Activated CD8-positive, alpha-beta T cell treated with anti-CD3 and anti-CD28 coated beads for 36 hours (primary cell): ENCODE data around the gene GIMAP8. TPM values are rescaled to one million over a fixed set of nuclear protein-coding genes. Genes with fewer than 3 reads are reported as not detected.

Experiments
- ATAC-seq: fragments of 200-7000 bp; cut with Tn5 transposase; one replicate; pipeline ENCODE4 v1.10.0; 2021; ENCODE audit warnings: mild to moderate bottlenecking, moderate library complexity
- CTCF ChIA-PET: fragments of 350-600 bp; sonication (Branson Sonifier 250); formaldehyde crosslinking; loops from one replicate; lab custom pipeline; 2021; ENCODE audit warnings: antibody characterized with exemption; lab: Charles Lee
- POLR2A ChIA-PET: fragments of 350-600 bp; sonication (Branson Sonifier 250); formaldehyde crosslinking; loops from one replicate; lab custom pipeline; 2021; ENCODE audit warnings: antibody characterized with exemption; lab: Charles Lee
- DNase-seq: peaks from one replicate; pipeline ENCODE4 v3.0.0-alpha.2; 2020
- H3K27ac Mint-ChIP-seq: one replicate; pipeline ENCODE4 v1.8.0; 2021; ENCODE audit warnings: mild to moderate bottlenecking, mixed read lengths
- H3K27me3 Mint-ChIP-seq: one replicate; pipeline ENCODE4 v1.8.0; 2021; ENCODE audit warnings: mixed read lengths
- H3K36me3 Mint-ChIP-seq: one replicate; pipeline ENCODE4 v1.8.0; 2021; ENCODE audit warnings: low read depth, mixed read lengths
- H3K4me1 Mint-ChIP-seq: one replicate; pipeline ENCODE4 v1.8.0; 2021; ENCODE audit warnings: low read depth, mixed read lengths
- H3K4me3 Mint-ChIP-seq: one replicate; pipeline ENCODE4 v1.8.0; 2021; ENCODE audit warnings: mild to moderate bottlenecking, moderate library complexity, mixed read lengths
- H3K9me3 Mint-ChIP-seq: one replicate; pipeline ENCODE4 v1.8.0; 2021; ENCODE audit warnings: mixed read lengths
- CTCF ChIP-seq: fragments of 200-600 bp; IDR thresholded peaks from one replicate; pipeline ENCODE4 v1.8.0; 2022; ENCODE audit warnings: antibody characterized with exemption, mild to moderate bottlenecking
- intact Hi-C: fragments of 100-400 bp; cut with micrococcal nuclease; formaldehyde crosslinking; loops from one replicate; pipeline ENCODE4 v1.10.0; 2022
- total RNA-seq, 2 experiments: library from RNA; stranded (reverse); gene quantifications; one replicate each; pipeline ENCODE4 v1.2.3, GENCODE V29; 2021

GIMAP8 gene
- total RNA-seq, 2 experiments from 2014 or later = 8.6 to 8.7 TPM

GRCh38 chr7:150502519-150502918 is 52.1 kb downstream of the GIMAP8 start:
- Mint-ChIP-seq H3K4me1 (peaks cover 68% of the 10 kb centered on the region), H3K27ac (peak overlapping the region; percentile 92), H3K36me3 (peaks cover 33% of the 10 kb centered on the region), H3K27me3 (no peaks in the 10 kb centered on the region), H3K4me3 (peak overlapping the region; percentile 4), H3K9me3 (peaks cover 27% of the 10 kb centered on the region)
- ChIA-PET POLR2A (interaction anchor here (0.6 to 4.1 kb wide), 5 partner anchors 12 to 235 kb away, joined by 3 to 36 read pairs (median 6); partner anchors contain the start of genes GIMAP2, GIMAP5, GIMAP7 and GIMAP8), CTCF (interaction anchor here (1.0 to 2.0 kb wide), 9 partner anchors 9 to 229 kb away, joined by 3 to 12 read pairs (median 4); partner anchors contain the start of genes GIMAP7 and GIMAP8)
- intact Hi-C loops = no loop called here
- DNase-seq (peak; percentile 70), ATAC-seq (peak; percentile 75)
- TF ChIP-seq CTCF = no peak

- Mint-ChIP-seq H3K4me3 (peak overlapping the region; percentile 17), H3K27ac (peak overlapping the region; percentile 92), H3K4me1 (peaks cover 71% of the 10 kb centered on the region), H3K27me3 (no peaks in the 10 kb centered on the region), H3K9me3 (peaks cover 25% of the 10 kb centered on the region), H3K36me3 (peaks cover 33% of the 10 kb centered on the region)
- ChIA-PET POLR2A (interaction anchor here (1.7 to 4.1 kb wide), 3 partner anchors 12 to 235 kb away, joined by 6 to 36 read pairs (median 14); partner anchors contain the start of genes GIMAP5, GIMAP7 and GIMAP8), CTCF (interaction anchor here (1.1 to 2.0 kb wide), 6 partner anchors 8 to 228 kb away, joined by 3 to 12 read pairs (median 6); partner anchors contain the start of genes GIMAP7 and GIMAP8)
- ATAC-seq (no peak), DNase-seq (no peak)
- intact Hi-C loops = no loop called here
- no peak for TF ChIP-seq CTCF
Observed at GRCh38 chr7:150503155-150503554, 52.7 kb downstream of the GIMAP8 start.

GRCh38 chr7:150503581-150503980 is 53.2 kb downstream of the GIMAP8 start:
- ATAC-seq = peak; percentile 26
- H3K4me3 Mint-ChIP-seq = peak overlapping the region; percentile 51
- peaks cover 74% of the 10 kb centered on the region for H3K4me1 Mint-ChIP-seq
- intact Hi-C loops = no loop called here
- H3K27ac Mint-ChIP-seq = peak overlapping the region; percentile 92
- DNase-seq = peak; percentile 47
- ChIA-PET CTCF (interaction anchor here (0.8 to 2.0 kb wide), 2 partner anchors 11 to 55 kb away, joined by 4 to 8 read pairs; partner anchors contain the start of gene GIMAP7), POLR2A (interaction anchor here (1.2 to 4.1 kb wide), 4 partner anchors 11 to 165 kb away, joined by 3 to 36 read pairs (median 8); partner anchors contain the start of genes GIMAP4, GIMAP7 and GIMAP8)
- no peaks in the 10 kb centered on the region for H3K27me3 Mint-ChIP-seq
- TF ChIP-seq CTCF = no peak
- H3K36me3 Mint-ChIP-seq = peaks cover 32% of the 10 kb centered on the region
- peaks cover 23% of the 10 kb centered on the region for H3K9me3 Mint-ChIP-seq

GRCh38 chr7:150507947-150508602 is 57.6 kb downstream of the GIMAP8 start:
- DNase-seq = peak; percentile 58
- H3K4me3 Mint-ChIP-seq = peak overlapping the region; percentile 40
- peaks cover 12% of the 10 kb centered on the region for H3K36me3 Mint-ChIP-seq
- peaks cover 87% of the 10 kb centered on the region for H3K4me1 Mint-ChIP-seq
- no peaks in the 10 kb centered on the region for H3K27me3 Mint-ChIP-seq
- CTCF ChIA-PET = interaction anchor here (0.5 to 1.6 kb wide), 4 partner anchors 8 to 306 kb away, joined by 3 to 5 read pairs (median 4); no protein-coding TSS in a partner anchor
- no peak for TF ChIP-seq CTCF
- peaks cover 14% of the 10 kb centered on the region for H3K9me3 Mint-ChIP-seq
- POLR2A ChIA-PET = interaction anchor here (0.7 to 1.9 kb wide), 7 partner anchors 12 to 61 kb away, joined by 3 to 18 read pairs (median 3); partner anchors contain the start of gene GIMAP8
- intact Hi-C loops = no loop called here
- H3K27ac Mint-ChIP-seq = peak overlapping the region; percentile 83
- peak; percentile 67 for ATAC-seq
